SK-N-SH (cell line): Measurements from ENCODE around the gene REC114. TPM values are rescaled to one million over a fixed set of nuclear protein-coding genes. Genes with fewer than 3 reads are reported as not detected.

Source experiments
- CTCF ChIA-PET: fragments of 300-600, 350-600 bp; formaldehyde crosslinking; extraction: SDS; loops from one replicate; lab custom pipeline; 2021; lab: Yijun Ruan, JAX
- POLR2A ChIA-PET: fragments of 350-600 bp; sonication (Branson Sonifier 250); formaldehyde crosslinking; extraction: SDS; loops from one replicate; lab custom pipeline; 2020; ENCODE audit warnings: antibody characterized with exemption, inconsistent platforms; lab: Yijun Ruan, JAX
- DNase-seq: peaks from one replicate; pipeline ENCODE4 v3.0.0; 2012
- H2AFZ ChIP-seq: fragments of 200-600 bp; sonication (generic); 2 replicates; pipeline ENCODE4 v1.8.1; 2016; ENCODE audit warnings: antibody characterized with exemption, mild to moderate bottlenecking, low read depth
- H3F3A ChIP-seq: fragments of 200-600 bp; sonication (generic); replicated peaks from 2 replicates; pipeline ENCODE3; 2016; ENCODE audit warnings: antibody characterized with exemption, mild to moderate bottlenecking; ENCODE audit not compliant: insufficient read depth
- H3K27ac ChIP-seq, 2 experiments: fragments of 200-500 bp in 1 of 2; fragments of 200-600 bp in 1 of 2; sonication (Bioruptor generic) in 1 of 2; sonication (generic), shearing (Covaris generic) in 1 of 2; 2 replicates each; pipeline versions ENCODE4 v1.5.1 to v1.6.1; 2014 to 2016; ENCODE audit warnings: low read depth in 2 of 2, inconsistent platforms in 1 of 2, low read length in 1 of 2, mild to moderate bottlenecking in 1 of 2, mixed read lengths in 1 of 2
- H3K27me3 ChIP-seq: fragments of 200-600 bp; sonication (generic), shearing (Covaris generic); 2 replicates; pipeline ENCODE4 v1.6.1; 2016; ENCODE audit warnings: mixed run types; ENCODE audit not compliant: insufficient read depth
- H3K36me3 ChIP-seq, 2 experiments: fragments of 200-500 bp in 1 of 2; fragments of 200-600 bp in 1 of 2; sonication (Bioruptor generic) in 1 of 2; sonication (generic) in 1 of 2; replicated peaks in 1 of 2; 2 replicates each; pipeline versions ENCODE3 to v1.5.1; 2014 to 2016; ENCODE audit warnings: low read length in 1 of 2, mild to moderate bottlenecking in 1 of 2; ENCODE audit not compliant: insufficient read depth in 2 of 2, control insufficient read depth in 1 of 2
- H3K4me1 ChIP-seq, 2 experiments: fragments of 200-500 bp in 1 of 2; fragments of 200-600 bp in 1 of 2; sonication (Bioruptor generic) in 1 of 2; sonication (generic), shearing (Covaris generic) in 1 of 2; 2 replicates each; pipeline versions ENCODE4 v1.5.1 to v1.6.1; 2014 to 2016; ENCODE audit warnings: low read depth in 1 of 2, low read length in 1 of 2, mixed run types in 1 of 2; ENCODE audit not compliant: insufficient read depth in 2 of 2, control insufficient read depth in 1 of 2
- H3K4me2 ChIP-seq: fragments of 200-600 bp; sonication (generic), shearing (Covaris generic); 2 replicates; pipeline ENCODE4 v1.6.1; 2017; ENCODE audit warnings: mixed run types
- H3K4me3 ChIP-seq, 2 experiments: fragments of 200-500 bp in 1 of 2; fragments of 200-600 bp in 1 of 2; sonication (Bioruptor generic) in 1 of 2; sonication (generic), shearing (Covaris generic) in 1 of 2; 2 replicates each; pipeline versions ENCODE4 v1.5.1 to v1.8.1; 2014 to 2016; ENCODE audit warnings: low read depth in 2 of 2, inconsistent platforms in 1 of 2, low read length in 1 of 2, mild to moderate bottlenecking in 1 of 2, mixed read lengths in 1 of 2, moderate library complexity in 1 of 2
- H3K79me2 ChIP-seq: fragments of 200-600 bp; sonication (generic); 2 replicates; pipeline ENCODE4 v1.8.1; 2017; ENCODE audit warnings: mild to moderate bottlenecking; ENCODE audit not compliant: insufficient read depth
- H3K9ac ChIP-seq: fragments of 200-600 bp; sonication (generic); 2 replicates; pipeline ENCODE4 v1.6.1; 2017; ENCODE audit warnings: mixed run types
- H3K9me2 ChIP-seq: fragments of 200-600 bp; sonication (generic); 2 replicates; pipeline ENCODE4 v1.6.1; 2017; ENCODE audit warnings: mixed run types
- H3K9me3 ChIP-seq: fragments of 200-600 bp; sonication (generic); 2 replicates; pipeline ENCODE4 v1.6.1; 2017; ENCODE audit warnings: mixed run types, mild to moderate bottlenecking, moderate library complexity
- H4K20me1 ChIP-seq: fragments of 200-600 bp; sonication (generic); 2 replicates; pipeline ENCODE4 v1.6.1; 2017; ENCODE audit warnings: mild to moderate bottlenecking, mixed run types; ENCODE audit not compliant: insufficient read depth
- ELF1 ChIP-seq: IDR thresholded peaks from 2 replicates; pipeline ENCODE4 v1.4.0; 2012
- EP300 ChIP-seq, 2 experiments: IDR thresholded peaks; 2 replicates each; pipeline versions ENCODE4 v1.4.0 to v1.6.1; 2012; ENCODE audit warnings: borderline replicate concordance in 1 of 2, low read depth in 1 of 2, low read length in 1 of 2
- FOXJ3 ChIP-seq: sonication (generic); formaldehyde crosslinking; IDR thresholded peaks from 2 replicates; pipeline ENCODE4 v1.5.1; 2020; ENCODE audit warnings: mild to moderate bottlenecking, missing genetic modification reagents
- FOXM1 ChIP-seq: IDR thresholded peaks from 2 replicates; pipeline ENCODE4 v1.4.0; 2012; ENCODE audit warnings: low read depth, mild to moderate bottlenecking
- GABPA ChIP-seq: IDR thresholded peaks from 2 replicates; pipeline ENCODE4 v1.4.0; 2012; ENCODE audit warnings: low read depth, mild to moderate bottlenecking
- GATA2 ChIP-seq: sonication (generic); formaldehyde crosslinking; IDR thresholded peaks from 2 replicates; pipeline ENCODE4 v1.5.0; 2020; ENCODE audit warnings: mild to moderate bottlenecking, missing genetic modification reagents
- NRF1 ChIP-seq: IDR thresholded peaks from 2 replicates; pipeline ENCODE4 v1.6.1; 2012; ENCODE audit warnings: low read depth, mild to moderate bottlenecking, low read length
- PBX3 ChIP-seq: IDR thresholded peaks from 2 replicates; pipeline ENCODE4; 2012
- RXRA ChIP-seq: IDR thresholded peaks from 2 replicates; pipeline ENCODE4 v1.4.0; 2012; ENCODE audit warnings: low read depth, mild to moderate bottlenecking, borderline replicate concordance
- SIN3A ChIP-seq: IDR thresholded peaks from 2 replicates; pipeline ENCODE4 v1.6.1; 2012; ENCODE audit warnings: low read depth, mild to moderate bottlenecking, low read length, moderate library complexity, borderline replicate concordance
- SMC3 ChIP-seq: IDR thresholded peaks from 2 replicates; pipeline ENCODE4 v1.6.1; 2012; ENCODE audit warnings: low read depth, low read length, improper control_type of control experiment
- TEAD4 ChIP-seq: IDR thresholded peaks from 2 replicates; pipeline ENCODE4 v1.4.0; 2012; ENCODE audit warnings: mild to moderate bottlenecking, borderline replicate concordance; ENCODE audit not compliant: insufficient read depth
- ZBTB33 ChIP-seq: IDR thresholded peaks from 2 replicates; pipeline ENCODE4 v1.4.0; 2012; ENCODE audit warnings: low read depth, borderline replicate concordance
- WGBS: methylation state at CpG from one replicate; pipeline ENCODE4 v1.1.6; 2017; ENCODE audit warnings: low lambda C conversion rate; 5-methylcytosine and 5-hydroxymethylcytosine counted together
- polyA plus RNA-seq, 3 experiments: library from polyadenylated mRNA; depleted of rRNA; stranded (reverse); fragments of >200 nt; gene quantifications; 2 replicates each; pipeline ENCODE4 v1.2.3, GENCODE V29; 2012
- TF ChIP-seq, protein P1 (sequence below): fragments of 150-350 bp; IDR thresholded peaks from 2 replicates; pipeline ENCODE4 v1.6.1; 2017; ENCODE audit warnings: antibody characterized with exemption, low read length, low read depth, borderline replicate concordance
- TF ChIP-seq, protein P2 (sequence below): IDR thresholded peaks from 2 replicates; pipeline ENCODE4 v1.6.1; 2012; ENCODE audit warnings: mild to moderate bottlenecking, low read depth, low read length, moderate library complexity

REC114 gene
- polyA plus RNA-seq, 1 of the 3 experiments (the other 2 are of a cell fraction), result not detected

GRCh38 chr15:73600413-73601335 is 157.7 kb downstream of the REC114 start:
- H4K20me1 ChIP-seq, result peaks cover 97% of the 10 kb centered on the region
- 94% methylated on average over 5 of the region's 5 CpGs for WGBS
- DNase-seq, result no peak
- peaks cover 18% of the 10 kb centered on the region for H3F3A ChIP-seq
- H3K9me2 ChIP-seq, result no peaks in the 10 kb centered on the region
- H3K4me1 ChIP-seq, result peaks cover 25 to 41% of the 10 kb centered on the region in 2 experiments
- H3K9ac ChIP-seq, result no peak overlapping the region
- H3K4me2 ChIP-seq, result peak overlapping the region; percentile 52
- no peaks in the 10 kb centered on the region for H3K9me3 ChIP-seq
- H3K79me2 ChIP-seq, result peaks cover 99% of the 10 kb centered on the region
- no peaks in the 10 kb centered on the region for H3K27me3 ChIP-seq
- ChIA-PET POLR2A (no interaction called here), CTCF (interaction anchor here (1.5 kb wide), 1 partner anchor 22 kb away, joined by 3 read pairs; no protein-coding TSS in a partner anchor)
- no peak for TF ChIP-seq FOXM1
- TF ChIP-seq, protein P1, sequence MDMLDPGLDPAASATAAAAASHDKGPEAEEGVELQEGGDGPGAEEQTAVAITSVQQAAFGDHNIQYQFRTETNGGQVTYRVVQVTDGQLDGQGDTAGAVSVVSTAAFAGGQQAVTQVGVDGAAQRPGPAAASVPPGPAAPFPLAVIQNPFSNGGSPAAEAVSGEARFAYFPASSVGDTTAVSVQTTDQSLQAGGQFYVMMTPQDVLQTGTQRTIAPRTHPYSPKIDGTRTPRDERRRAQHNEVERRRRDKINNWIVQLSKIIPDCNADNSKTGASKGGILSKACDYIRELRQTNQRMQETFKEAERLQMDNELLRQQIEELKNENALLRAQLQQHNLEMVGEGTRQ, result no peak
- no peak for TF ChIP-seq ZBTB33
- TF ChIP-seq, protein P2, sequence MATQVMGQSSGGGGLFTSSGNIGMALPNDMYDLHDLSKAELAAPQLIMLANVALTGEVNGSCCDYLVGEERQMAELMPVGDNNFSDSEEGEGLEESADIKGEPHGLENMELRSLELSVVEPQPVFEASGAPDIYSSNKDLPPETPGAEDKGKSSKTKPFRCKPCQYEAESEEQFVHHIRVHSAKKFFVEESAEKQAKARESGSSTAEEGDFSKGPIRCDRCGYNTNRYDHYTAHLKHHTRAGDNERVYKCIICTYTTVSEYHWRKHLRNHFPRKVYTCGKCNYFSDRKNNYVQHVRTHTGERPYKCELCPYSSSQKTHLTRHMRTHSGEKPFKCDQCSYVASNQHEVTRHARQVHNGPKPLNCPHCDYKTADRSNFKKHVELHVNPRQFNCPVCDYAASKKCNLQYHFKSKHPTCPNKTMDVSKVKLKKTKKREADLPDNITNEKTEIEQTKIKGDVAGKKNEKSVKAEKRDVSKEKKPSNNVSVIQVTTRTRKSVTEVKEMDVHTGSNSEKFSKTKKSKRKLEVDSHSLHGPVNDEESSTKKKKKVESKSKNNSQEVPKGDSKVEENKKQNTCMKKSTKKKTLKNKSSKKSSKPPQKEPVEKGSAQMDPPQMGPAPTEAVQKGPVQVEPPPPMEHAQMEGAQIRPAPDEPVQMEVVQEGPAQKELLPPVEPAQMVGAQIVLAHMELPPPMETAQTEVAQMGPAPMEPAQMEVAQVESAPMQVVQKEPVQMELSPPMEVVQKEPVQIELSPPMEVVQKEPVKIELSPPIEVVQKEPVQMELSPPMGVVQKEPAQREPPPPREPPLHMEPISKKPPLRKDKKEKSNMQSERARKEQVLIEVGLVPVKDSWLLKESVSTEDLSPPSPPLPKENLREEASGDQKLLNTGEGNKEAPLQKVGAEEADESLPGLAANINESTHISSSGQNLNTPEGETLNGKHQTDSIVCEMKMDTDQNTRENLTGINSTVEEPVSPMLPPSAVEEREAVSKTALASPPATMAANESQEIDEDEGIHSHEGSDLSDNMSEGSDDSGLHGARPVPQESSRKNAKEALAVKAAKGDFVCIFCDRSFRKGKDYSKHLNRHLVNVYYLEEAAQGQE, result no peak
- no peak for TF ChIP-seq NRF1
- no peak for TF ChIP-seq GATA2 (CRISPR knock-in tag)
- no peak for TF ChIP-seq SIN3A
- TF ChIP-seq PBX3, result no peak
- TF ChIP-seq SMC3, result no peak
- no peak for TF ChIP-seq RXRA
- TF ChIP-seq FOXJ3 (CRISPR knock-in tag), result no peak
- no peak for TF ChIP-seq TEAD4
- TF ChIP-seq GABPA, result no peak
- TF ChIP-seq EP300 (IDR thresholded peaks at IDR 0.05; ENCODE audit: borderline replicate concordance in 1 of 2, low read depth in 1 of 2, low read length in 1 of 2), result no peak
- no peak for TF ChIP-seq ELF1
- peak overlapping the region in 1 of 2 experiments; percentile 45; a peak in 2 of 4 replicates for H3K27ac ChIP-seq
- H3K36me3 ChIP-seq, result peaks cover 4 to 10% of the 10 kb centered on the region in 2 experiments
- no peak overlapping the region for H3K4me3 ChIP-seq
- no peak overlapping the region for H2AFZ ChIP-seq
